ENCODE measurements around the gene SPEN.

Gene SPEN

GRCh38 chr1:15943992-15944307 is 96.4 kb downstream of the SPEN start:
- H3K4me2 ChIP-seq (ENCODE audit: low read length) = no peak overlapping the region
- no peaks in the 10 kb centered on the region for H3K9me3 ChIP-seq (ENCODE audit: low read length)

GRCh38 chr1:15944308-15945010 is 97.0 kb downstream of the SPEN start:
- no peaks in the 10 kb centered on the region for H3K9me3 ChIP-seq (ENCODE audit: low read length)
- peaks cover 94% of the 10 kb centered on the region for H3K36me3 ChIP-seq (ENCODE audit: insufficient read depth, low read length)
- no peaks in the 10 kb centered on the region for H3K79me2 ChIP-seq (ENCODE audit: insufficient read depth, low read length)
- H3K4me2 ChIP-seq (ENCODE audit: low read length) = no peak overlapping the region
- H3K4me3 ChIP-seq (ENCODE audit: low read depth, low read length, poor library complexity, severe bottlenecking) = no peak overlapping the region
- no peak for TF ChIP-seq EZH2 (IDR thresholded peaks at IDR 0.05; ENCODE audit: borderline replicate concordance, low read length)
- TF ChIP-seq CTCF (IDR thresholded peaks at IDR 0.05; ENCODE audit: low read length) = no peak
- H2AFZ ChIP-seq (ENCODE audit: low read length) = no peak overlapping the region
- no peaks in the 10 kb centered on the region for H4K20me1 ChIP-seq (ENCODE audit: insufficient read depth, low read length)
- peaks cover 20% of the 10 kb centered on the region for H3K4me1 ChIP-seq (ENCODE audit: insufficient read depth, low read length, severe bottlenecking)
- no peak overlapping the region for H3K27ac ChIP-seq (ENCODE audit: low read depth, low read length, poor library complexity, severe bottlenecking)
- H3K27me3 ChIP-seq (ENCODE audit: insufficient read depth, low read length) = no peaks in the 10 kb centered on the region
- H3K9ac ChIP-seq (ENCODE audit: low read length) = no peak overlapping the region
- no peaks in the 10 kb centered on the region for H3F3A ChIP-seq (ENCODE audit: insufficient read depth, low read length)
- H3K9me2 ChIP-seq (ENCODE audit: low read depth, low read length) = no peaks in the 10 kb centered on the region

More at GRCh38 chr1:15943992-15944307, 96.4 kb downstream of the SPEN start:
- TF ChIP-seq EZH2 (IDR thresholded peaks at IDR 0.05; ENCODE audit: borderline replicate concordance, low read length) (no peak), CTCF (IDR thresholded peaks at IDR 0.05; ENCODE audit: low read length) (no peak)
- H3K4me3 ChIP-seq (ENCODE audit: low read depth, low read length, poor library complexity, severe bottlenecking) = no peak overlapping the region
- H3K27me3 ChIP-seq (ENCODE audit: insufficient read depth, low read length) = no peaks in the 10 kb centered on the region
- H2AFZ ChIP-seq (ENCODE audit: low read length) = no peak overlapping the region
- no peaks in the 10 kb centered on the region for H3K79me2 ChIP-seq (ENCODE audit: insufficient read depth, low read length)
- no peaks in the 10 kb centered on the region for H4K20me1 ChIP-seq (ENCODE audit: insufficient read depth, low read length)
- H3K9me2 ChIP-seq (ENCODE audit: low read depth, low read length) = no peaks in the 10 kb centered on the region
- no peaks in the 10 kb centered on the region for H3F3A ChIP-seq (ENCODE audit: insufficient read depth, low read length)
- peaks cover 96% of the 10 kb centered on the region for H3K36me3 ChIP-seq (ENCODE audit: insufficient read depth, low read length)
- H3K9ac ChIP-seq (ENCODE audit: low read length) = no peak overlapping the region
- H3K27ac ChIP-seq (ENCODE audit: low read depth, low read length, poor library complexity, severe bottlenecking) = no peak overlapping the region
- H3K4me1 ChIP-seq (ENCODE audit: insufficient read depth, low read length, severe bottlenecking) = peaks cover 15% of the 10 kb centered on the region

- Histone ChIP-seq H4K20me1 (ENCODE audit: insufficient read depth, low read length) (no peaks in the 10 kb centered on the region), H3K9me2 (ENCODE audit: low read depth, low read length) (no peaks in the 10 kb centered on the region), H3K36me3 (ENCODE audit: insufficient read depth, low read length) (peaks cover 87% of the 10 kb centered on the region), H3K4me2 (ENCODE audit: low read length) (no peak overlapping the region), H3K9ac (ENCODE audit: low read length) (no peak overlapping the region), H3F3A (ENCODE audit: insufficient read depth, low read length) (no peaks in the 10 kb centered on the region), H3K27me3 (ENCODE audit: insufficient read depth, low read length) (no peaks in the 10 kb centered on the region), H3K27ac (ENCODE audit: low read depth, low read length, poor library complexity, severe bottlenecking) (no peak overlapping the region), H3K79me2 (ENCODE audit: insufficient read depth, low read length) (no peaks in the 10 kb centered on the region), H3K9me3 (ENCODE audit: low read length) (no peaks in the 10 kb centered on the region), H3K4me3 (ENCODE audit: low read depth, low read length, poor library complexity, severe bottlenecking) (no peak overlapping the region), H3K4me1 (ENCODE audit: insufficient read depth, low read length, severe bottlenecking) (peaks cover 28% of the 10 kb centered on the region), H2AFZ (ENCODE audit: low read length) (no peak overlapping the region)
- TF ChIP-seq EZH2 (IDR thresholded peaks at IDR 0.05; ENCODE audit: borderline replicate concordance, low read length) = no peak
Observed at GRCh38 chr1:15945011-15945831, 97.7 kb downstream of the SPEN start.
